NCI-H524 (cell line): Measurements from ENCODE around the gene SBNO1.
"Not testable (repeated sequence)": the region's sequence is repeated elsewhere in the genome, so short reads cannot be mapped to it uniquely, and the experiment has no call there.

Experiments used
- DNase-seq, 2 experiments: peaks; one replicate each; lab custom pipeline; 2025; lab: John Stamatoyannopoulos, UW

SBNO1 gene

DNA sequence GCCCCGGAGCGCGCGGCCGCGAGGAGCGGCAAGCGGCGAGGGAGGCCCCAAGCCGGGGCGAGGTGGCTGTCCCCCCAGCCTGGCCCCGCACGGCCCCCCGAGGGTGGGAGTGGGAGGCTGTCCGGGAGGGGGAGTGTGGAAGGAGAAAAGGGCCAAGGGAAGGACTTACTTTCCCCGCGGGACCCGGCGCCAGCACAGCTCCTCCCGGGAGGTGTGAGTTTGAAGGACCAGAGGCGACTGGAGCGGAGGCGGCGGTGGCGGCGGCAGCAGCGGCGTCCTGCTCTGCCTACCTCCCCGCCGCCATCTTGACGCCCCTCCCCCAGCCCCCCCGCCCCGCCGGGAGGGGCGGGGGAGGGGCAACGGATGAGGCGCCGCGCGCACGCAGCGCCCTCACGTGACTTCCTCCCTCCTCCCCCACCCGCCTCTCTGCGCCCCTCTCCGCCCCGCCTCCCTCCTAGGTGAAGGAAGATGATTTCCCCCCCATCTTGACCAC, at the start of gene SBNO1:
TSS of gene SBNO1 (minus strand) at position 316 of the 493 bp plus-strand sequence. CDS start 14,406 bp downstream, outside the sequence.
- peak; percentile 85 to 87 for DNase-seq

DNA sequence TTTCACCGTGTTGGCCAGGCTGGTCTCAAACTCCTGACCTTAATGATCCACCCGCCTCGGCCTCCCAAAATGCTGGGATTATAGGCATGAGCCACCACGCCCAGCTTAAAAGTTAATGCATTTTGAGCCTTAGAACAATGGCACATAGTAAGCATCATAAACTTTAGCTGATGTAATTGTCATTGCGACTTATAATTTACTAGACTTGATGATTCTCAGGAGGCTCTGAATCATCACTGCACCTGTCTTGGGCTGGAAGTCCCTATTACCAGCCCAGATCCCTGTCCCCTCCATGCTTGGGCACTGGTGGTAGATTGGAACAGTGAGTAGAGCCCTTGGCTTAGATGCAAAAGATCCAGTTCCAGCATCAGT, 45.4 kb upstream of the SBNO1 start:
- DNase-seq: no peak

DNA sequence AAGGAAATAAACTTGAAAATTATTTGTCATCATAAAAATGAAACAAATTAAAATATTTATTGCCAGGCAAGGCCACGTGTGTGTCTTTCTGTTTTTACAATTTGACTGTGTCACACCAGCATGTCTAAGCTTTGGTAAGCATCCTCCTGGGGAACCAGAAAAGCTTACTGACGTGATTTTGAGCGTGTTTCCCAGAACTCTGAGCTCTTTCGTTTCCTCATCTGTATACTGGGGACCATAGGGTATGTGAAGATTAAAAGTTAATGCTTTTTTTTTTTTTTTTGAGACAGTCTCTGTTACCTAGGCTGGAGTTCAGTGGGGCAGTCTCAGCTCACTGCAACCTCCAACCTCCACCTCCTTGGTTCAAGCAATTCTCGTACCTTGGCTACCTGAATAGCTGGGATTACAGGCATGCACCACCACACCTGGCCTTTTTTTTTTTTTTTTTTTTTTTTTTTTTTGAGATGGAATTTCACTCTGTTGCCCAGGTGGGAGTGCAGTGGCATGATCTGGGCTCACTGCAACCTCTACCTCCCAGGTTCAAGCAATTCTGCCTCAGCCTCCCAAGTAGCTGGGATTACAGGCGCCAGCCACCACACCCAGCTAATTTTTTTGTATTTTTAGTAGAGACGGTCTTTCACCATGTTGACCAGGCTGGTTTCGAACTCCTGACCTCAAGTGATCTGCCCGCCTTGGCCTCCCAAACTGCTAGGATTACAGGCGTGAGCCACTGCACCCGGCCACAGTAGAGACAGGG, 44.8 kb upstream of the SBNO1 start:
- DNase-seq: not testable (repeated sequence)

DNA sequence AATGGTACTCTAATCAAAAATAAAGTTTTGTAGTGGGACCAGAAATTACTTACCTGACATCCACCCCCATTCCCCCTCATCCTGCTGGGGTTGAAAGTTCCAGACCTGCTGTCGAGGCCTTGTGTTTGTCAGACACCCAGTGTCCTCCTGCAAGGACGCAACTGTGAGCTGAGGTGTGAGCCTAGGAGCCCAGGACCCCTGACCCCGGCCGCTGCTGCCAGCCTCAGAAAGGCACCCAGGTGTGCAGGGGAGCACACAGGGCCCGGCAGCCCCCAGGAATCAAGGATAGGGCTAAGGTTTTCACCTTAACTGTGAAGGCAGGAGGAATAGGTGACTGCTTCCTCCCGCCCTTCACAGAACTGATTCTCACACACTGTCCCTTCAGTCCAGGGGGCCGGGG, 44.0 kb upstream of the SBNO1 start:
- DNase-seq: not testable (repeated sequence)

DNA sequence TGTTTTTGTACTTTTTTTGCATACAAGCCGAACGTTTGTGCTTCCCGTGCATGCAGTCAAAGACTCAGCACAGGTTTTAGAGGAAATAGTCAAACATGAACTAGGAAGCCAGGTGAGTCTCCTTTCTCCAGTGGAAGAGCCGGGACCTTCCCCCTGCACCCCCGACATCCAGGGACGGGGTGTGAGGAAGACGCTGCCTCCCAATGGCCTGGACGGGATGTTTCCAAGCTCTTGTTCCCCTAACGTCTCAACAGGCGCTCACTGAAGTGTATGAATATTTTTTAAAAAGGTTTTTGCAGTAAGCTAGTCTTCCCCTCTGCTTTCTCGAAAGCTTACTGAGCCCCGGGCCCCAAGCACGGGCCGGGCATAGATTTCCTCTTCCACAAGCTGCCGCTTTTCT, 43.3 kb upstream of the SBNO1 start:
- not testable (repeated sequence) for DNase-seq

DNA sequence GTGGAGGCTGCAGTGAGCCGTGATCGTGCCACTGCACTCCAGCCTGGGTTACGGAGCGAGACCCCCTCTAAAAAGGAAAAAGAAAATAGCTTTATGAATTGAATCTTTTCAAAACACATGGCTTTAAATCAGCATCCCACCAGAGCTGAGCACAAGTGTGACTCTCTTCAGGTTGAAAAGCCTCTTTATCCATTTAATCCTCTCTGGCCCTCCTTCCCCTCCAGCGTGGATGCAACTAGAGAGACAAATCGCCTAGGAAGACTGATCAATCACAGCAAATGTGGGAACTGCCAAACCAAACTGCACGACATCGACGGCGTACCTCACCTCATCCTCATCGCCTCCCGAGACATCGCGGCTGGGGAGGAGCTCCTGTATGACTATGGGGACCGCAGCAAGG, 42.6 kb upstream of the SBNO1 start:
- not testable (repeated sequence) for DNase-seq

DNA sequence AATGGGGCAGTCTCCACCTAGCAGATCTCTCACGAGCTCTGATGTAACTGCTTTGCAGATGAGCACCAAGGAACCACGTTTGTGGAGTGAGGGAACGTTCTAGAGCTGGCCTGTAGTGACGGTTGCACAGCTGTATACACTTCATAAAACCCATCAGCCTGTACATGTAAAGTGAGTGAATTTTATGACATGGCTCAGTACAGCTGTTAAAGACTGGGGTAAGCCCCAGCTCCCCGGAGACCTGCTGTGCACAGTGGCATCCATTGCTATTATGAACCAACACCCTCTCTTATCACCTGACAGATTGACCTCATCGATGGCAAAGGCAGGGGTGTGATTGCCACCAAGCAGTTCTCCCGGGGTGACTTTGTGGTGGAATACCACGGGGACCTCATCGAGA, 39.9 kb upstream of the SBNO1 start:
- no peak for DNase-seq

DNA sequence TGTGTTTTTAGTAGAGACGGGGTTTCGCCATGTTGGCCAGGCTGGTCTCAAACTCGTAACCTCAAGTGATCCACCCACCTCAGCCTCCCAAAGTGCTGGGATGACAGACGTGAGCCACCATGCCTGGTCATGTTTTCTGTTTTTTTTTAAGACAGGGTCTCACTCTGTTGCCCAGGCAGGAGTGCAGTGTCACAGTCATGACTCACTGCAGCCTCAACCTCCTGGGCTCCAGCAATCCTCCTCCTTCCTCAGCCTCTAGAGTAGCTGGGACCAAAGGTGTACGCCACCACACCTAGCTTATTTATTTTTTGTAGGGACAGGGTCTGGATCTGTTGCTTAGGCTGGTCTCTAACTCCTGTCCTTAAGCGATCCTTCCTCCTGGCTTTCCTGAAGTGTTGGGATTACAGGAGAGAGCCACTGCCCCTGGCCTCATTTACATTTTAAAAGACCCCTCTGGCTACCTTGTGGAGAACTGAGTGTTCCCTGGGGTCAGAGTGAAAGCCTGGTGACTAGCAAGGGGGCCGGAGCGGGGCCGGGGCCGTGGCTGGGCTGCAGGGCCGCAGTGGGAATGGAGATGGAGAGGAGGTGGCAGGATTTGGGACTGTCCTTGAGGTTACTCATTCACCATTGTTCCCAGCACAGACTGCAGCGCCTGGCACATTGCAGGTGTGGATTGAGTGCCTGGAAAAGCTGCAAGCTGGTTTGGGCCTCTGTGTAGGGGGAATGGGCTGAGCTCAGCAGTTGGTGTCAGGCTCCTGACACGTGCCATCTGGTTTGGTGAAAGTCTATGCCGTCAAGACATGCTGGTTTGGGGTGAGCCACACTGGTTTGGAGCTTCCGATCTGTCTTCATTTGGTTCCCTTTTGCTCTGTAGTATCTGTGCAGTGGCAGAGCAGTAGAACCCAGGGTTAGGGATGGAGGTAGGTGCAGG, 37.4 kb upstream of the SBNO1 start:
- DNase-seq: no peak

DNA sequence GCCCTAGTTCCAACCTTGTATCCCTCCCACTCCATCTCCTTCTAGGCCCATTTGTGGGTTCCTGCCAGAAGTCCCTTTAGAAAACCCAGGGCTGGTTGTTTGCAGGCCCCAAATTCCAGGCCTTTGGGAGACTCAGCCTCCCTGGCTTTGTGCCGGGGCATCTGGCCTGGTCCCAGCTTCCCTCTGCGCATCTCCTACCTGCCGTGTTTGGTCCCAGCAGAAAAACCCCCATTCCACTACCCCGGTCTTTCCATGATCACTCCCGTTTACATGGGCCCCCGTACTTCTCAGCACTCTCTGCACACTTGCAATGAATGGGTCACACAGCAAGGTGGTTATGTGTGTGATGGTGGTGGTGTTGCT, 34.6 kb upstream of the SBNO1 start:
- DNase-seq: no peak

DNA sequence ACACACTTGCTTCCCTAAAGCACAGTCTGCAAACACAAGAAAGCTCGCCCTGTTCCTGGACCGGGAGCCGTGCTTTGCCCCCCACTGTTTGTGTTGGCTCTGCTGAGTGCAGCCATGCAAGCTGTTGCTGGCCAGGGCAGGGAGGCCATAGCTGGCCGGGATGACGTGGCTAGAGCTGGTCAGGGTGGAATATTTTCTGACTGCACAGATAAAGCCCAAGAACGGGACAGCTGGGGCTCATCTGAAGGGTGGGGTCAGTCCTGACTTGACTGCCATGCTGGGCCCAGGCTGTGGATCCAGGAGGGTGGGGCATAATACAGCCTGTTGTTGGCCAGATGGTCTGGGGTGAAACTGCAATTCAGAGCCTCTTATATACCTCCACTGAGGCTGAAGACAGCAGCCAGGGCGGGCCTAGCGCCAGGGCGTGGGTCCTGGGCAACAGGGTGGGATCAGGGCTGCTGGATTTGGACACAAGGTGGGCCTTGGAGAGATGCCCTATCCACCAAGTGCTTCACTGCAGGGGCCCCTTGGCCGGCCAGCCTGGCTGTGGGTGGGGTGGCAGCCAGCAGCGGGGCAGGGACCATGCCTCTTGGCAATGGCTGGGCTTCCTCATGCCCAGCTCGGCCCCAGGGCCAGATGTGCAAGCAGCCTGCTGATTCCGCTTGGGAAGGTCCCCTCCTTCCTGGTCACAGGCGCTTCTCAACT, 34.1 kb upstream of the SBNO1 start:
- peak; percentile 69 to 83 for DNase-seq

DNA sequence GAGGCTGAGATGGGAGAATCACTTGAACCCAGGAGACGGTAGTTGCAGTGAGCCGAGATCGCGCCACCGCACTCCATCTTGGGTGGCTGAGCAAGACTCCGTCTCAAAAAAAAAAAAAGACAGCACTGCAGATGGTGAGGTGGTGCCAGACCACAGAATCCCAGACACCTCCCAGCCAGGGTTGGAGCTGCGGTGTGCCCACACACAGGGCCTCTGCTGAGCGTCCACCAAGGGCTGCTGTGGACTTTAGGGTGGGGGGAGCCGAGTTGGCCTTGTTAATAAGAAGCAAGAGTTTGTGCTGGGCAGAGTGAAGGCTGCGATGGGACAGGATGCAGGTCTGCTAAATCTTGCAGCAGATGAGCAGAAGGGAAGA, 33.5 kb upstream of the SBNO1 start:
- no peak for DNase-seq

DNA sequence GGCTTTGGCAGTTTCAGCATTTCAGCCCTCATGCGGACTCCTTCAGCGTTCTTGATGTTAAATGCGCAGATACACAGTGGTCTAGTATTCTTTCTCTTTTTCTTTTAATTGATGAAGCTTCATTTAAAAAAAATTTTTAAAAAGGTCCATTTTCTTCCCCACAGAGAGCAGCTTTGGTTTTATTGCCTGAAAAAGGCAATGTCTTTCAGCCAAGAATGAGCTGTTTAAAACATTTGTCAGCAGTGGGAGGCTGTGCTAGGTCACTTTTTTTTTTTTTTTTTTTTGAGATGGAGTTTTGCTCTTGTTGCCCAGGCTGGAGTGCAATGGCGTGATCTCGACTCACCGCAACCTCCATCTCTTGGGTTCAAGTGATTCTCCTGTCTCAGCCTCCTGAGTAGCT, 32.8 kb upstream of the SBNO1 start:
- DNase-seq: no peak

DNA sequence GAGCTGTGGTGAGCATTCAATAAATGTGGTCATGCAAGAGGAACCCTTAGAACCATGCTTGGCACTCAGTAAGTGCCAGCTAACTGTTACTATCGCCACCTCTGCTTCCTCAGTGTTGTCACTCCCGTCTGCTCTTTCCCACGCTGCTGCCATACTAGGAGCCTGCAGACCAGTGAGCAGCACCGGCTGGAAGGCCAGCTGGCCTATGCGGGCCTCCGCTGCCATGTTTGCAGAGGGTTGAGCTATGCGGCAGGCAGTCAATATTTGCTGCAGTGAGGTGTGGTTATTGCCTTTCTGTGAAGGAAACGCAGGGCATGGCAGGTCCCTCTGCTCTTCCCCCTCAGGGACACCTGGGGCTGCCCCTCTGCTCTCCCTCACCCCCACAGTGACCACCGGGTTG, 32.3 kb upstream of the SBNO1 start:
- no peak for DNase-seq

DNA sequence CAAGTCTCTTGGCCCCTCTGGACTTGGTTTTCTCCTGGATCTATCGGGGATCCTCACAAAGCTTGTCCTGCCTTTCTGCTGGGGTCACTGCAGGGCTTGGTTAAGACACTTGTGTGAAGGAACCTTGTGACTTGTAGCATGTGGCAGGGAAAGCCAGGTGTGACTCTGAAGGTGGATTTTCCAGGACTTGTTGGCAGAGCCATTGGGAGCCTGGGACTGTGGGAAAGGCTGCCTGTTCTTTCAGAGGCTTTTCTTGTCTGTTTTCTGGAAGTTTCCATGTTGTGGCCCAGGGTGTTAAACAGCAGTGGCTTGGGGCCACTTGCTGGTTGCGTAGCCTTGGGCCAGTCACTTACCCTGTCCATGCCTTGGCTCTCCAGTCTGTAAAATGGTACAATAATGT, 31.9 kb upstream of the SBNO1 start:
- no peak for DNase-seq

DNA sequence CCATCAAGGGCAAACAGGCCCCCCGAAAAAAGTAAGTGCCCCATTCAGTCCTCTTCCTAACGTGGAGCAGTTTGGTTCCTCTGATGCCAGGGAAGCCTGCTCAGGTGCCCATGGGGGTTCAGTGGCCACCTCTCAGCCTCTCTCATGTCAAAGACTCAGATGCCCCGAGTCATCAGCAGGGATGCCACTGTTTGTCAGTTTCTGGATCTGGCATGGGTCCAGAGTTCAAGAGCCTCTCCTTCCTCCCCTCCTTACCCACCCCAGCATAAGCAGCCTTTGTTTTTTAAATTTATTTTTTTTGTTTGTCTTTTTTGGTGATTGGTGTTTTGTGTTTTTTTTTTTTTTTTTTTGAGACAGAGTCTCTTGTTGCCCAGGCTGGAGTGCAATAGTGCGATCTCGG, 30.6 kb upstream of the SBNO1 start:
- DNase-seq: no peak

DNA sequence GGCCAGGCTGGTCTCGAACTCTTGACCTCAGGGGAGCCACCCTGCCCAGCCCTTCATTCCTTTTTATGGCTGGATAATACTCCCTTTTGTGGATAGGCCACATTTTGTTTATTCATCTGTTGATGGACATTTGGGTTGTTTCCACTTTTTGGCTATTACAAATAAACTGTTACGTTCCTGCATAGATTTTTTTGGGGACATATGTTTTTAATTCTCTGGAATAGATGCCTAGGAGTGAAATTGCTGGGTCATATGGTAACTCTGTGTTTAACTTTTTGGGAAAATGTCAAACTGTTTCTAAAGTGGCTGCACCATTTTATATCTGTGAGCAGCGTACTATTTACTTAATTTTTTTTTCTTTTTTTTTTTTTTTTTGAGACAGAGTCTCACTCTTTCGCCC, 29.1 kb upstream of the SBNO1 start:
- DNase-seq: no peak

DNA sequence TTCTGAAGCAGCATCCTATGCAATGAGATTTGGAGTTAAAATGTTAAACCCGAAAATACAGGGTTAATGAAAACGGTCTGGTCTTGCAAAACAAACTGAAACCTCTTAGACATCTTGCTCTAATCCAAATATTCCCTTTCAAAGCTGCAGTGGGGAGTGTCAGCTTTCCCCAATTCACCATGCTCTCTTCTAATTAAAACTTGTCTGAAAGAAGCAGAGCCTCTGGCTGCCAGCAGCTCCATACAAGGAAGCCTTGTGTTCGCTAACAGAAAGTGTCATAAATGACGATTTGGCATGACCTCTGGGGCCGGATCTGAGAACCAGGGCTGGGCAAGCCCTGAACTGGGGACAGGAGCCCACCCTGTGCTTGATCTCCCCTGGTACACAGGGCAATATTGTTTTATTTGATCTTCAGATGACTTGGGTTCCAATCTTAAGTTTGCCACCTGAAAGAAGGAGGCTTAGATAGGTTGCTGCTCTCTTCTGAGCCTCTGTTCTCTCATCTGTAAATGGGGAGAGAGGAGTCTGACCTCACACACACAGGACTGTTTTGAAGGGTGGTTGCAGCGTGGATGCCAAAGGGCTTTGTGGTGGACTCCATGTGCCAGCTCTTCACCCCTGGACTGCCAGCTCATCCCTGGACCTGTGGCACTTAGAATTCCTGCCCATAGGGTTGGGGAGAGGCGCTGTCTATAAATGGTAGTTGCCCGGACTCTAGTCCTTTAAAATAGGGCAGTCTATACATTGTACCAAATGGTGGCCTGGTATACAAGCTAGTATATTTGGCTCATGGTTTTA, 27.1 kb upstream of the SBNO1 start:
- DNase-seq: no peak

DNA sequence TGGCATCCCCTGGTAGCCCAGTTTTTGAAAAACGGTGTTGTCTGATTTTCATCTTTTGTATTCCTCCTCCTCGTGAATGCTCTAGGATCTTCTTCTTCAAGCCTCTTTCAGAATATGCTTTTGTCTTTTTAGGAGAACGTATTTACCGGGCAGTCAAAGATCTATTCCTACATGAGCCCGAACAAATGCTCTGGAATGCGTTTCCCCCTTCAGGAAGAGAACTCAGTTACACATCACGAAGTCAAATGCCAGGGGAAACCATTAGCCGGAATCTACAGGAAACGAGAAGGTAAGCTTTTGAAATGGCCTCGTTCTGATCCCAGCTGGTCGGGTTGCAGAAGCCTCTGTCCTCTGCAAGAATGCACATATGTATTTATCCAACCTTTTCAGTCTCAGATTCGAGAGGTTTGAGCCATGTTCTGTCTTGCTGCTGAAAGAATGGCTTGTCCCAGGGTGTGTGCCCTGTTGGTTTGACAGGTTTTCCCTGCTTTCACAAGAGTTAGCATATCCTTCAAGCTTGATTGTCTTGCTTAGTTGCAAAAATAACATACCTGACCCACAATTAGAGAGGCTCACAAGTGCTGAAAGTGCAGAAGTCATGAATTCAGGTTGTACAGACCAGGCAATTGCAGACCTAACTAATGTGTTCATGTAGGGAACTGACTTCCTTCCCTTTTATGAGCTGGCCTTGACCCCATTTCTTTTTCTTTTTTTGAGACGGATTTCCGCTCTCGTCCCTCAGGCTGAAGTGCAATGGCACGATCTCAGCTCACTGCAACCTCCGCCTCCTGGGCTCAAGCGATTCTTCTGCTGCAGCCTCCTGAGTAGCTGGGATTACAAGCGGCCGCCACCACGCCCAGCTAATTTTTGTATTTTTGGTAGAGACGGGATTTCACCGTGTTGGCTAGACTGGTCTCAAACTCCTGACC, 26.1 kb upstream of the SBNO1 start:
- no peak for DNase-seq

DNA sequence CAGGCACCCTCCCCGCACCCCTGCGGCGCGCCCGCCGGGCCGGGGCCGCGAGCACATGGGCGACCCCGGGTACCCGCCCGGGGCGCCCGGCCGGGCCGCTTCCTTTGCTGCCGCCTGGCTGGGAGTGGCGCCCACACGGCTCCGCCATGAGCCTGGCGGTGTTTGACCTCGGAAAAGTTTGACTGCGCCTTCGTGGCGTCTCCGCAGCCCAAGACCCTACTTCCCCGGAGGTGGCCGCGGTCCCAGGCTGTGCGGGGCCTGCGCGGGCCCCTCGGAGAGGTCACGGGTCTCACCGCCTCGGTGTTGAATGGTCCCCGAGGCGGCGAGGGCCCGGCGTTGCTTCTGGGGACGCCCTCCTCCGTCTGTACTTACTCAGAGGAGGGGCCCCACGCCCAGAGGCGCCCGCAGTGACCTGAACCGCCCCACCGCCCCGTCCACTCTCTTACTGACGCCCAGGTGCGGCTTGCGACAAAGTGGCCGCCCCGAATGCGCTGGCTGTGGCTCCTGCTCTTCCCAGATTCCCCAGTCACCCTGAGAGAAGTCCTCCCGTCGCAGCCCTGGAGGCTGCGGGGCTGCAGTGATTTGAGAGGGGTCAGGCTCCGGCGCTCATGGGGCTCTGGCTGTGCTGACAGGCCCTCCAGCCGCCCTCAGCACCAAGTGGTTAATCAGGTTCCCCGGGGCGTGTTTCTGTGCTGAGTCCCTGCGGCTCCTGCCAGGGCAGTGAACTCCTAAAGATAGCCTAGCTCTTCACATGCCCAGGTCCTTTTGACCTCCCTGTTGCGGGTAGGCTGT, 25.1 kb upstream of the SBNO1 start:
- no peak for DNase-seq
